NCI-H146 (cell line): ENCODE results near the gene KCTD18.

ENCODE experiments used
- DNase-seq: peaks from one replicate; lab custom pipeline; 2025; lab: John Stamatoyannopoulos, UW

The KCTD18 gene

GRCh38 chr2:200509612-200510433 is at the start of gene KCTD18:
Gene KCTD18 (minus strand): TSS chr2:200510068. CDS start chr2:200507016, 3,052 bp downstream.
- DNase-seq = peak; percentile 85

GRCh38 chr2:200540793-200541192 is 30.9 kb upstream of the KCTD18 start:
- DNase-seq = no peak

GRCh38 chr2:200538139-200538538 is 28.3 kb upstream of the KCTD18 start:
- DNase-seq = no peak

- no peak for DNase-seq
Measured at GRCh38 chr2:200534572-200534971, 24.7 kb upstream of the KCTD18 start.

GRCh38 chr2:200533754-200534153 is 23.9 kb upstream of the KCTD18 start:
- no peak for DNase-seq

GRCh38 chr2:200528228-200528627 is 18.4 kb upstream of the KCTD18 start:
- no peak for DNase-seq

- DNase-seq = peak; percentile 92
Measured at GRCh38 chr2:200525882-200526651, 16.2 kb upstream of the KCTD18 start, which contains the start of gene SGO2. Gene SGO2 (plus strand): TSS chr2:200526207. CDS start chr2:200532976, 6,769 bp downstream.

GRCh38 chr2:200525551-200525881 is 15.6 kb upstream of the KCTD18 start:
- no peak for DNase-seq

- no peak for DNase-seq
Measured at GRCh38 chr2:200525066-200525465, 15.2 kb upstream of the KCTD18 start.

- DNase-seq = no peak
Measured at GRCh38 chr2:200523604-200524003, 13.7 kb upstream of the KCTD18 start.

- DNase-seq = no peak
Measured at GRCh38 chr2:200523158-200523557, 13.3 kb upstream of the KCTD18 start.

- no peak for DNase-seq
Measured at GRCh38 chr2:200515155-200515554, 5.3 kb upstream of the KCTD18 start.

- DNase-seq = peak; percentile 20
Measured at GRCh38 chr2:200509235-200509611, 645 bp downstream of the KCTD18 start.

- DNase-seq = peak; percentile 47
Measured at GRCh38 chr2:200507179-200507578, 2.7 kb downstream of the KCTD18 start.

GRCh38 chr2:200506679-200507078 is 3.2 kb downstream of the KCTD18 start:
- peak; percentile 67 for DNase-seq

GRCh38 chr2:200502196-200502595 is 7.7 kb downstream of the KCTD18 start:
- DNase-seq = no peak

- DNase-seq = no peak
Measured at GRCh38 chr2:200498402-200499162, 11.3 kb downstream of the KCTD18 start.

GRCh38 chr2:200496696-200497095 is 13.2 kb downstream of the KCTD18 start:
- DNase-seq = no peak

GRCh38 chr2:200494048-200494447 is 15.8 kb downstream of the KCTD18 start:
- no peak for DNase-seq

- DNase-seq = no peak
Measured at GRCh38 chr2:200492656-200493055, 17.2 kb downstream of the KCTD18 start.

GRCh38 chr2:200490001-200490400 is 19.9 kb downstream of the KCTD18 start:
- DNase-seq = no peak

GRCh38 chr2:200488169-200488568 is 21.7 kb downstream of the KCTD18 start:
- no peak for DNase-seq
